Measurements from ENCODE around the gene CDKN2C.
"Not testable (repeated sequence)": the region's sequence is repeated elsewhere in the genome, so short reads cannot be mapped to it uniquely, and the experiment has no call there.

Gene CDKN2C

GRCh38 chr1:50949286-50949982, 20.6 kb upstream of the CDKN2C start:
- TF ChIP-seq CTCF (IDR thresholded peaks at IDR 0.05; ENCODE audit: control insufficient read depth, insufficient read depth, low read depth, low read length, missing control alignments), result no peak
- H3K4me3 ChIP-seq (ENCODE audit: control insufficient read depth, low read depth, low read length), result no peak overlapping the region

GRCh38 chr1:50950396-50950795, 19.6 kb upstream of the CDKN2C start:
- no peak overlapping the region for H3K4me3 ChIP-seq (ENCODE audit: control insufficient read depth, low read depth, low read length)
- no peak for DNase-seq (ENCODE audit: low read depth)
- TF ChIP-seq CTCF (IDR thresholded peaks at IDR 0.05; ENCODE audit: control insufficient read depth, insufficient read depth, low read depth, low read length, missing control alignments), result no peak

More at GRCh38 chr1:50949286-50949982, 20.6 kb upstream of the CDKN2C start:
- DNase-seq (ENCODE audit: low read depth), result no peak

- not testable (repeated sequence) for H3K4me3 ChIP-seq (ENCODE audit: control insufficient read depth, low read depth, low read length); DNase-seq (ENCODE audit: low read depth)
These were observed 17.5 kb upstream of the CDKN2C start for GRCh38 chr1:50952566-50952965.

GRCh38 chr1:50955116-50955515, 14.9 kb upstream of the CDKN2C start:
- TF ChIP-seq CTCF (IDR thresholded peaks at IDR 0.05; ENCODE audit: control insufficient read depth, insufficient read depth, low read depth, low read length, missing control alignments), result no peak
- DNase-seq (ENCODE audit: low read depth), result no peak
- no peak overlapping the region for H3K4me3 ChIP-seq (ENCODE audit: control insufficient read depth, low read depth, low read length)

DNA sequence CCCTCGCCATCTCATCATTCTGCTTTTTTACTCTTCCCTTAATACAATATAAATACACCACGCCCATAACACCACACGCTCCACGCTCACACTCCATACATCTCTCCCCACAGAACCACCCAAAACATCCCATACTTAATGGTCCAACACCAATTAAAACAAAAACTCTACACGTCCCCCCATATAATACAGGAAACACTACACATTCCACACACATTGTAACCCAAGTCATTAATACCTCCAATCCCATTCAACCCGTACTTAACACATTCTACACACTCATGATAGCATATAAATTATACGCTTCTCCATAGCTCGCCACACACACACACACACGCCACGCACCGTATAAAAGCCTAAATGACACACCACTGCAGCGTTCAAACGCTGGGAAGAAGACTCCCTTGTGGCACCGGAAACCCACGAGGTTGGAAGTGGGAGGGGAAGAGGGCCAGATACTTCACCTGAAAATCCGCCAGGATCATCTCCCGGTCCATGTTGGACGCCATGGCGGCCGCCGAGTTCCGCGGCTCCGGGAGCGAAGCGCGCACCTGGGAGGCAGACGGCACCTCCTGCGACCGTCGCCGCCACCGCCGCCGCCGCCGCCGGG, 10.6 kb upstream of the CDKN2C start:
- DNase-seq (ENCODE audit: low read depth), result no peak
- peak overlapping the region; percentile 95 for H3K4me3 ChIP-seq (ENCODE audit: control insufficient read depth, low read depth, low read length)
- TF ChIP-seq CTCF (IDR thresholded peaks at IDR 0.05; ENCODE audit: control insufficient read depth, insufficient read depth, low read depth, low read length, missing control alignments), result no peak

- TF ChIP-seq CTCF (IDR thresholded peaks at IDR 0.05; ENCODE audit: control insufficient read depth, insufficient read depth, low read depth, low read length, missing control alignments), result no peak
- H3K4me3 ChIP-seq (ENCODE audit: control insufficient read depth, low read depth, low read length), result peak within 1 kb of the TSS; percentile 95
- peak; percentile 74 for DNase-seq (ENCODE audit: low read depth)
These were observed 9.9 kb upstream of the CDKN2C start, which contains the start of gene FAF1 for GRCh38 chr1:50959913-50960844. FAF1 (minus strand) TSS chr1:50960267; CDS start chr1:50959811, 456 bp downstream.

Measured in AG09309 (cell line).